OCI-LY1 (cell line): ENCODE measurements around the gene HCN1.
"Not testable (repeated sequence)": the region's sequence is repeated elsewhere in the genome, so short reads cannot be mapped to it uniquely, and the experiment has no call there.

Experiments used
- H2AFZ ChIP-seq: fragments of 200-600 bp; sonication (generic), shearing (Covaris generic); 2 replicates; pipeline ENCODE4 v1.6.0; 2014; ENCODE audit warnings: antibody characterized with exemption, mild to moderate bottlenecking, low read length
- H3F3A ChIP-seq: fragments of 200-600 bp; sonication (generic), shearing (Covaris generic); 2 replicates; pipeline ENCODE4 v1.6.0; 2014; ENCODE audit warnings: mild to moderate bottlenecking, antibody characterized with exemption, low read length, moderate library complexity; ENCODE audit not compliant: insufficient read depth
- H3K27ac ChIP-seq: fragments of 200-600 bp; sonication (generic); 2 replicates; pipeline ENCODE4 v1.5.1; 2014; ENCODE audit warnings: low read length, mixed run types, mild to moderate bottlenecking, low read depth; ENCODE audit not compliant: poor library complexity, severe bottlenecking
- H3K27me3 ChIP-seq: fragments of 200-600 bp; sonication (generic); 2 replicates; pipeline ENCODE4 v1.6.0; 2014; ENCODE audit warnings: antibody characterized with exemption, mild to moderate bottlenecking, low read length, moderate library complexity; ENCODE audit not compliant: insufficient read depth
- H3K36me3 ChIP-seq: fragments of 200-600 bp; sonication (generic); 2 replicates; pipeline ENCODE4 v1.6.1; 2014; ENCODE audit warnings: mild to moderate bottlenecking, antibody characterized with exemption, low read length, moderate library complexity, mixed read lengths; ENCODE audit not compliant: insufficient read depth
- H3K4me1 ChIP-seq: fragments of 200-600 bp; sonication (generic); 2 replicates; pipeline ENCODE4 v1.5.1; 2014; ENCODE audit warnings: mild to moderate bottlenecking, low read length, moderate library complexity; ENCODE audit not compliant: insufficient read depth, severe bottlenecking
- H3K4me2 ChIP-seq: fragments of 200-600 bp; sonication (generic), shearing (Covaris generic); 2 replicates; pipeline ENCODE4 v1.6.1; 2014; ENCODE audit warnings: low read length
- H3K4me3 ChIP-seq: fragments of 200-600 bp; sonication (generic); 2 replicates; pipeline ENCODE4 v1.5.1; 2014; ENCODE audit warnings: low read length, low read depth, mild to moderate bottlenecking, mixed read lengths; ENCODE audit not compliant: poor library complexity, severe bottlenecking
- H3K79me2 ChIP-seq: fragments of 200-600 bp; shearing (Covaris generic); 2 replicates; pipeline ENCODE4 v1.6.1; 2016; ENCODE audit warnings: mixed run types, low read length, mixed read lengths; ENCODE audit not compliant: insufficient read depth
- H3K9ac ChIP-seq: fragments of 200-600 bp; sonication (generic), shearing (Covaris generic); 2 replicates; pipeline ENCODE4 v1.6.1; 2014; ENCODE audit warnings: mild to moderate bottlenecking, low read length, mixed read lengths
- H3K9me2 ChIP-seq: fragments of 200-600 bp; sonication (generic), shearing (Covaris generic); 2 replicates; pipeline ENCODE4 v1.6.1; 2014; ENCODE audit warnings: low read depth, mild to moderate bottlenecking, low read length, mixed read lengths
- H3K9me3 ChIP-seq: fragments of 200-600 bp; shearing (Covaris generic); 2 replicates; pipeline ENCODE4 v1.6.1; 2014; ENCODE audit warnings: low read length, mixed read lengths
- H4K20me1 ChIP-seq: fragments of 200-600 bp; sonication (generic), shearing (Covaris generic); 2 replicates; pipeline ENCODE4 v1.6.0; 2016; ENCODE audit warnings: mild to moderate bottlenecking, low read length; ENCODE audit not compliant: insufficient read depth
- EZH2 ChIP-seq: fragments of 200-600 bp; sonication (generic), shearing (Covaris generic); IDR thresholded peaks from 2 replicates; pipeline ENCODE4 v1.8.0; 2017; ENCODE audit warnings: borderline replicate concordance, mixed run types, mild to moderate bottlenecking, antibody characterized with exemption, low read length, moderate library complexity, mixed read lengths
- TF ChIP-seq, protein P1 (sequence below): fragments of 200-600 bp; sonication (generic), shearing (Covaris generic); IDR thresholded peaks from 2 replicates; pipeline ENCODE4 v1.5.1; 2017; ENCODE audit warnings: mild to moderate bottlenecking, antibody characterized with exemption, low read length, moderate library complexity, mixed read lengths

Gene HCN1

DNA sequence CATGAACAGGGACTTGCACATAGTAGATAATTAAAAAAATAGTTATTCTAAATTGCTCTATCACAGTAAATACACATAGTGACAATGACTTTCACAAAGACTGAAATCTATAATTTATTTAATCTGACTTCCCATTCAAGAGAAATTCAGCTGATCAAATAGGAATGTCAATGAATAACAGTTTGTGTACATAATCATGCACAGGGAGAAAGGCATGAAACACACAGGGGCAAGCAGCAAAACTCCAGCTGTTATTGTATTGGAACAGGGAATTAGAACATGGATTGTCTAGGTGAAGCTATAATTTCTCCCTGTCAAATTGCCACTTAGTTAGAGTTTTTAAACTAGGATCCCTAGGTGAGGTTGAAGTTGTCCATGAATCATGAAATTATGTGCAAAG lies 99.9 kb downstream of the HCN1 start:
- no peak overlapping the region for H3K4me3 ChIP-seq
- TF ChIP-seq, protein P1, sequence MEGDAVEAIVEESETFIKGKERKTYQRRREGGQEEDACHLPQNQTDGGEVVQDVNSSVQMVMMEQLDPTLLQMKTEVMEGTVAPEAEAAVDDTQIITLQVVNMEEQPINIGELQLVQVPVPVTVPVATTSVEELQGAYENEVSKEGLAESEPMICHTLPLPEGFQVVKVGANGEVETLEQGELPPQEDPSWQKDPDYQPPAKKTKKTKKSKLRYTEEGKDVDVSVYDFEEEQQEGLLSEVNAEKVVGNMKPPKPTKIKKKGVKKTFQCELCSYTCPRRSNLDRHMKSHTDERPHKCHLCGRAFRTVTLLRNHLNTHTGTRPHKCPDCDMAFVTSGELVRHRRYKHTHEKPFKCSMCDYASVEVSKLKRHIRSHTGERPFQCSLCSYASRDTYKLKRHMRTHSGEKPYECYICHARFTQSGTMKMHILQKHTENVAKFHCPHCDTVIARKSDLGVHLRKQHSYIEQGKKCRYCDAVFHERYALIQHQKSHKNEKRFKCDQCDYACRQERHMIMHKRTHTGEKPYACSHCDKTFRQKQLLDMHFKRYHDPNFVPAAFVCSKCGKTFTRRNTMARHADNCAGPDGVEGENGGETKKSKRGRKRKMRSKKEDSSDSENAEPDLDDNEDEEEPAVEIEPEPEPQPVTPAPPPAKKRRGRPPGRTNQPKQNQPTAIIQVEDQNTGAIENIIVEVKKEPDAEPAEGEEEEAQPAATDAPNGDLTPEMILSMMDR, result no peak
- TF ChIP-seq EZH2, result no peak
- H3F3A ChIP-seq, result no peaks in the 10 kb centered on the region
- H3K27ac ChIP-seq, result no peak overlapping the region
- H2AFZ ChIP-seq, result no peak overlapping the region
- H3K9me3 ChIP-seq, result no peaks in the 10 kb centered on the region
- H3K36me3 ChIP-seq, result no peaks in the 10 kb centered on the region
- H3K9me2 ChIP-seq, result no peaks in the 10 kb centered on the region
- no peaks in the 10 kb centered on the region for H4K20me1 ChIP-seq
- no peaks in the 10 kb centered on the region for H3K79me2 ChIP-seq
- H3K4me1 ChIP-seq, result no peaks in the 10 kb centered on the region
- H3K9ac ChIP-seq, result no peak overlapping the region
- H3K27me3 ChIP-seq, result no peaks in the 10 kb centered on the region
- H3K4me2 ChIP-seq, result no peak overlapping the region

DNA sequence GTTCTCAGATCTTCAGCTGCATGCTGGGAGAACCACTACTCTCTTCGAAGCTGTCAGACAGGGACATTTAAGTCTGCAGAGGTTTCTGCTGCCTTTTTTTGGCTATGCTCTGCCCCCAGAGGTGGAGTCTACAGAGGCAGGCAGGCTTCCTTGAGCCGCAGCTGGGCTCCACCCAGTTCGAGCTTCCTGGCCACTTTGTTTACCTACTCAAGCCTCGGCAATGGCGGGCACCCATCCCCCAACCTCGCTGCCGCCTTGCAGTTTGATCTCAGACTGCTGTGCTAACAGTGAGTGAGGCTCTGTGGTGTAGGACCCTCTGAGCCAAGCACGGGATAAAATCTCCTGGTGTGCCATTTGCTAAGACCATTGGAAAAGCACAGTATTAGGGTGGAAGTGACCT lies 110.2 kb downstream of the HCN1 start:
- H3K9me2 ChIP-seq, H3K36me3 ChIP-seq, H2AFZ ChIP-seq, H3K9ac ChIP-seq, H3K4me1 ChIP-seq, H3F3A ChIP-seq, H3K9me3 ChIP-seq, H3K27ac ChIP-seq, H3K79me2 ChIP-seq, H3K4me3 ChIP-seq, H4K20me1 ChIP-seq, H3K27me3 ChIP-seq, H3K4me2 ChIP-seq: not testable (repeated sequence)

DNA sequence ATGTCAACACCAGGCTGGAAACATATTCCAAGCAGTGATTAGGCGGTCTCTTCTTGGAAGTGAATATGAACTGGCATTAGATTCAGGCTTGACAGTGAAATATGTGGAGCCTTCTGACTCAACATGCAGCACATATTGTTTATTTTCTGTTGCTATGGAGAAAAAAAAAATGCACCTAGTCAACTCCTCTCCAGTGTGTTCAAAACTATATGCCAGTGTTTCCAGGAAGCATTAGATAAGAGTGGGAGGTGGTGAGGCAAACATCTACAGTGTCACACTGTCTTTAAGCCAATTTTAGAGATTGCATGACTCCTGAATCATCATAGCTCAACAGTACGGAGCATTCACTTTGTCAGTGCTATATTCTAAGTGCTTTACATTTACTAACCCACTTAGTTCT lies 117.9 kb downstream of the HCN1 start:
- Histone ChIP-seq H3K27ac (no peak overlapping the region), H3K4me2 (no peak overlapping the region), H3K79me2 (no peaks in the 10 kb centered on the region), H3K9ac (no peak overlapping the region), H3K36me3 (no peaks in the 10 kb centered on the region), H3K4me3 (no peak overlapping the region), H3K9me3 (no peaks in the 10 kb centered on the region), H2AFZ (no peak overlapping the region), H3K9me2 (no peaks in the 10 kb centered on the region), H3K27me3 (no peaks in the 10 kb centered on the region), H3K4me1 (no peaks in the 10 kb centered on the region), H4K20me1 (no peaks in the 10 kb centered on the region), H3F3A (no peaks in the 10 kb centered on the region)
- no peak for TF ChIP-seq EZH2
- TF ChIP-seq, protein P1, result no peak

DNA sequence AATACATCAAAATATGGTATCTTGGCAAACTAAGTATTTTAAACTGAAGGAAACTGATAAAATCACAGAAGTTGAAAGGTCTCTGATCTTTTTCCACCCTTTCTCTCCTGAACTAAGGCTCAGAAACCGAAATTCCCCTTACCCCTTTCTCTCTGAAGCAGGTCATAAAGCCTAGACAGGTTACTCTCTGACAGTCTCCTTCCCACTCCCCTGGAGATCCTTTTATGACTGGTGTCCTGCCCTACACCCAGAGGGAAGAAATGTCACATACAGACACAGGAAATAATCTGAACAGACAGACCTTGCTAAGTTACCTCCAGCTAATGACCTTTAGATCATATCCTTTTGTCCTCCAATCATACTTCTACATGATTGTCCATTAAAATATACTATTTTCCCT lies 127.4 kb downstream of the HCN1 start:
- Histone ChIP-seq H4K20me1 (no peaks in the 10 kb centered on the region), H3K27me3 (no peaks in the 10 kb centered on the region), H3F3A (no peaks in the 10 kb centered on the region), H2AFZ (no peak overlapping the region), H3K4me2 (no peak overlapping the region), H3K9ac (no peak overlapping the region), H3K4me3 (no peak overlapping the region), H3K79me2 (no peaks in the 10 kb centered on the region), H3K27ac (no peak overlapping the region), H3K4me1 (no peaks in the 10 kb centered on the region), H3K9me2 (no peaks in the 10 kb centered on the region), H3K9me3 (no peaks in the 10 kb centered on the region), H3K36me3 (no peaks in the 10 kb centered on the region)
- TF ChIP-seq, protein P1, result no peak
- no peak for TF ChIP-seq EZH2
